Hepatocyte (in vitro differentiated cells): Measurements from ENCODE around the gene ZNHIT6.
"Not testable (repeated sequence)": the region's sequence is repeated elsewhere in the genome, so short reads cannot be mapped to it uniquely, and the experiment has no call there.

Source experiments
- EZH2 ChIP-seq: fragments of 200-600 bp; sonication (generic); IDR thresholded peaks from 2 replicates; pipeline ENCODE4 v1.6.1; 2016; ENCODE audit warnings: antibody characterized with exemption, mild to moderate bottlenecking, borderline replicate concordance
- EZH2phosphoT487 ChIP-seq: fragments of 200-600 bp; sonication (generic); IDR thresholded peaks from one replicate; pipeline ENCODE4 v1.6.1; 2018; ENCODE audit warnings: antibody characterized with exemption, mild to moderate bottlenecking, low read depth, moderate library complexity; ENCODE audit not compliant: unreplicated experiment, severe bottlenecking

GRCh38 chr1:85641598-85642556 is 66.4 kb downstream of the ZNHIT6 start:
- not testable (repeated sequence) for TF ChIP-seq EZH2phosphoT487, EZH2
